Urinary bladder (tissue), 4 donors: ENCODE results near the gene CACNA1C. TPM values are rescaled to one million over a fixed set of nuclear protein-coding genes. Genes with fewer than 3 reads are reported as not detected.

Experiments
- DNase-seq: peaks from one replicate; pipeline ENCODE4 v3.0.0-alpha.2; 2015; ENCODE audit errors: extremely low spot score
- H3K27ac ChIP-seq: one replicate; pipeline ENCODE4 v1.5.1; 2013; ENCODE audit warnings: low read depth, mild to moderate bottlenecking, moderate library complexity
- H3K36me3 ChIP-seq: one replicate; pipeline ENCODE4 v1.6.1; 2013; ENCODE audit warnings: mild to moderate bottlenecking, moderate library complexity; ENCODE audit not compliant: insufficient read depth
- H3K4me1 ChIP-seq: one replicate; pipeline ENCODE4 v1.6.1; 2013; ENCODE audit warnings: mild to moderate bottlenecking, moderate library complexity; ENCODE audit not compliant: insufficient read depth
- H3K4me3 ChIP-seq: one replicate; pipeline ENCODE4 v1.5.1; 2013; ENCODE audit warnings: low read depth, low read length
- WGBS: extraction: QIAGEN DNeasy Blood & Tissue Kit; methylation state at CpG from one replicate; pipeline ENCODE4 v1.1.7; 2013; 5-methylcytosine and 5-hydroxymethylcytosine counted together
- polyA plus RNA-seq: library from polyadenylated mRNA; stranded (reverse); fragments of 200-250 nt; gene quantifications from one replicate; pipeline ENCODE4 v1.2.3, GENCODE V29; 2013
- total RNA-seq: library from RNA; depleted of rRNA; stranded (reverse); fragments of >200 nt; gene quantifications from one replicate; pipeline ENCODE4 v1.2.3, GENCODE V29; 2014
- donor health status: healthy with polysubstance abuse.
- donor health status: healthy.

The CACNA1C gene
- total and polyA plus RNA-seq, 2 donors: 25.7 to 34.5 TPM

DNA sequence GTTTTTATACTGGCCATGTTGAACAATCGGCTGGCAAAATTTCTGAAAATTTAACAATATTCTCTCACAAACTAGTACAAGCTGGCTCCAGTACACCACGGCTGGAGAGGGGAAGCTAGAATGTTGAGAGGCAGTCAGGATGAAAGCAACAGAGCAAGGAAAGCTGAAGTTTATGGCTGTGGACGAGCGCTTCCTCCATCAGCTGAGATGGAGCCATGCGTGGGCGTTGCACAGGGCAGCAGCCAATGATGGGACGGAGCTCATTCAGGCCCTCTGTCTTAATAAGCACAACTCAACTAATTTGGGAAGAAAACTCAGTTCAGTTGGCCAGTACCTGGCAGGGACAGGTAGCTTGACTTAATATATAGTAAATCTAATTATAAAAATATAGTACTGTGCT is 34.4 kb upstream of the CACNA1C start:
- Histone ChIP-seq H3K4me3 (no peak overlapping the region), H3K27ac (no peak overlapping the region)
- WGBS: 82% methylated on average over 7 of the region's 7 CpGs

DNA sequence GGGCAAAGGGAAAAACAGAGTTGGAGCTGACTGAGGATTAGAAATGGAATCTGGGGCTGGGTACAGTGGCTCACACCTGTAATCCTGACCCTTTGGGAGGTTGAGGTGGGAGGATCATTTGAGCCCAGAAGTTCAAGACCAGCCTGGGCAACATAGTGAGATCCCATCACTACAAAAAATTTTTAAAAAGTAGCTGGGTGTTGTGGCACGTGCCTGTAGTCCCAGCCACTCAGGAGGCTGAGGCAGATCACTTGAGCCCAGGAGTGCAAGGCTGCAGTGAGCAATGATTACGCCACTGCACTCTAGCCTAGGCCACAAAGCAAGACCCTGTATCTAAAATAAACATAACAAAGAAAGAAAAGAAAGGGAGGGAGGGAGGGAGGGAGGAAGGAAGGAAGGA is 33.7 kb upstream of the CACNA1C start:
- no peak overlapping the region for H3K27ac ChIP-seq
- no peak for DNase-seq
- H3K36me3 ChIP-seq: no peaks in the 10 kb centered on the region
- 93% methylated on average over 2 of the region's 2 CpGs for WGBS
- no peaks in the 10 kb centered on the region for H3K4me1 ChIP-seq
- no peak overlapping the region for H3K4me3 ChIP-seq

More for the DNA sequence above, 34.4 kb upstream of the CACNA1C start:
- no peak for DNase-seq
- Histone ChIP-seq H3K36me3 (no peaks in the 10 kb centered on the region), H3K4me1 (no peaks in the 10 kb centered on the region)

DNA sequence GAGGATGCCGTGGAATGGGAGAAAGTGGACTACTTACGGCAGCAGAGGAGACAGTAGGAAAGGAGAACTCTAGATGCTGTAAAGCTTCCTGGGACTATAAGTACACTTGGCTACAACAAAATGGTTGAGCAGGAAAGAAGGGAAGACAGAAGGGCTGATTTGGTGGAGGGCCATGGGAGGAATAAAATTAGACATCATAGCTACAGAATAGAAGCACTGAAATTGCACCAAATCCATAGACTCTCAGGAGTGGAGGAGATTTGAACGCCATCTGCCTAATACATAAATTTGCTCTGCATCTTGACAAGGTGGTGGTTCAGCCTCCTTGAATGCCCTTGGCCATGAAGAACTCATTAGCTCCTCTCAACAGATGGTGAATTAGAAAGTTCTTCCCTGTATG is 32.3 kb upstream of the CACNA1C start:
- Histone ChIP-seq H3K27ac (no peak overlapping the region), H3K36me3 (no peaks in the 10 kb centered on the region)

DNA sequence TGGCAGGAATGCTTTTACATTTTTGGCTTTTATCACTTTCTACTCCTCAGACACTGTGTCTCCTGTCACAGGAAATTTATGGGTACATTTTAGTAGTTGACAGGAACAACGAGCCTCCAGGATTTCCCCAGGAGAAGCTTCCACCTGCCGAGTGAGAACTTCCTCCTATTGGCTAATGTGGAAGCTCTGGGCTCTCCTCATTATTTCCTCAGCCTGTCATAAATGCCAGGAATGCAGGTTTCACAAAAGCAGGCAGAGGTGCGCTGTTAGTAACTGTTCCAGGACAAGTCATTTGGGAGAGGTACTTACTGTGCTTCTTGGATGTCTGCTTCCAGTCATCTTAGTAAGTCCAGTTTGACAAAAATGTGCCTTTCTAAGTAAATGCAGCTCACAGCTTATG is 29.4 kb upstream of the CACNA1C start:
- no peaks in the 10 kb centered on the region for H3K36me3 ChIP-seq
- WGBS: 41% methylated on average over 3 of the region's 3 CpGs
- H3K4me3 ChIP-seq: no peak overlapping the region
- H3K4me1 ChIP-seq: no peaks in the 10 kb centered on the region
- H3K27ac ChIP-seq: no peak overlapping the region
- DNase-seq: no peak

More for the DNA sequence above, 32.3 kb upstream of the CACNA1C start:
- 95% methylated on average over 3 of the region's 3 CpGs for WGBS
- Histone ChIP-seq H3K4me3 (no peak overlapping the region), H3K4me1 (no peaks in the 10 kb centered on the region)
- DNase-seq: no peak

DNA sequence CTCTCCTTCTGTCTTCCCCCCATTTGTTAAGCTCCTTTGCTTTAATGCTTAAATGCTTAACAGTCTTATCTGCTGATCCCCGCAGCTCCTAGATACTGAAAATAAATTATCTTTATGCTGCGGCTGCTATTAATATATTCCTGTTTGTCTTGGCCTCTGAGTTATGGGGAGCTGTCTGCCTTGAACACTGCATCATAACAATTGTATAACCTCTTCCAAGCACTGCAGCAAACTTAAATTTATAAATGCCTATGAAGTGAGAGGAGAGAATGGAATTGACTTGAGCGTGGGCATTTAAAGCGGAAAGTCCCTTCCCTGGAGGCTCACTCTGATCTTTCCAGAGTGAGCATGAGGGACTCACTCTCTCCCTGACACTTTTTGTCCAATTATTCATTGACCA is 25.4 kb upstream of the CACNA1C start:
- H3K36me3 ChIP-seq: no peaks in the 10 kb centered on the region
- no peak for DNase-seq
- no peak overlapping the region for H3K4me3 ChIP-seq
- 38% methylated on average over 4 of the region's 4 CpGs for WGBS
- H3K4me1 ChIP-seq: no peaks in the 10 kb centered on the region
- no peak overlapping the region for H3K27ac ChIP-seq

DNA sequence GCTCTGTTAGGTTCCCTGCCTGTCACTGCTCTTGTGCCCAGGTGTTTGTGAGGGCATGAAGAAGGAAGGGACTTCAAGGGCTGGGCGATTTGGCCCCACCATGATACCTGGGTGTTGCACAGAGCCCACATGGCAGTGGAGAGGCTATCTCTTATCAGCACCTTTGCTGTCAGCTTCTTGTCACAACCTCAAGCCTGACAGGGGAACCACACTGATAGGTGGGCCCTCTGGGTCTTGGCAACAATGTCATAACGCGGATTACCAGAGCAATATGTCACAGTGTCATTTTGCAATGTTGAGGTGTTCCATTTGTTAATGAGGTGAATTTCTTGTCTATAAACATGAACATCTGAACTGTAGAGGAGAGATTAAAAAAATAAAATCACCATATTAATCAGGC is 22.9 kb upstream of the CACNA1C start:
- no peak overlapping the region for H3K27ac ChIP-seq
- WGBS: 98% methylated on average over 3 of the region's 3 CpGs
- H3K4me1 ChIP-seq: no peaks in the 10 kb centered on the region
- DNase-seq: no peak
- H3K4me3 ChIP-seq: no peak overlapping the region
- no peaks in the 10 kb centered on the region for H3K36me3 ChIP-seq

DNA sequence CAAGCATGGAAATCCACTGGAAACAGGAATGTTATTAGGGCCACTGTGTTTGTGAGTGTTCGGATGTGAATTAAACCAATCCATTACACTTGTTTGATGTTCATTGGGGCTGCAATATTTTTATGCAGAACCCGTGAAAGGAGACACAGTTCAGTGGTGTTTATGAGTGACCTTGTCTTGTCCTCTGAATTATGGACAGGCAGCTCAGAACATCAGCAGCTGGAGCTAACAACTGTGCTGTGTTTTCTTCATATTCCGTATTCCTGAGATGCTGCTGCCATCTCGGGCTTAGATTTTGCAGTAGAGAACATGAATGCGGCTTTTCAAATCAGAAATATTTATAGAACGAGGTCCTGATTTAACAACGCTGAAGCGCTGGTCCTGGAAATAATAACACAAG is 20.3 kb upstream of the CACNA1C start:
- no peaks in the 10 kb centered on the region for H3K4me1 ChIP-seq
- DNase-seq: no peak
- H3K4me3 ChIP-seq: no peak overlapping the region
- 31% methylated on average over 8 of the region's 8 CpGs for WGBS
- no peak overlapping the region for H3K27ac ChIP-seq
- H3K36me3 ChIP-seq: no peaks in the 10 kb centered on the region

DNA sequence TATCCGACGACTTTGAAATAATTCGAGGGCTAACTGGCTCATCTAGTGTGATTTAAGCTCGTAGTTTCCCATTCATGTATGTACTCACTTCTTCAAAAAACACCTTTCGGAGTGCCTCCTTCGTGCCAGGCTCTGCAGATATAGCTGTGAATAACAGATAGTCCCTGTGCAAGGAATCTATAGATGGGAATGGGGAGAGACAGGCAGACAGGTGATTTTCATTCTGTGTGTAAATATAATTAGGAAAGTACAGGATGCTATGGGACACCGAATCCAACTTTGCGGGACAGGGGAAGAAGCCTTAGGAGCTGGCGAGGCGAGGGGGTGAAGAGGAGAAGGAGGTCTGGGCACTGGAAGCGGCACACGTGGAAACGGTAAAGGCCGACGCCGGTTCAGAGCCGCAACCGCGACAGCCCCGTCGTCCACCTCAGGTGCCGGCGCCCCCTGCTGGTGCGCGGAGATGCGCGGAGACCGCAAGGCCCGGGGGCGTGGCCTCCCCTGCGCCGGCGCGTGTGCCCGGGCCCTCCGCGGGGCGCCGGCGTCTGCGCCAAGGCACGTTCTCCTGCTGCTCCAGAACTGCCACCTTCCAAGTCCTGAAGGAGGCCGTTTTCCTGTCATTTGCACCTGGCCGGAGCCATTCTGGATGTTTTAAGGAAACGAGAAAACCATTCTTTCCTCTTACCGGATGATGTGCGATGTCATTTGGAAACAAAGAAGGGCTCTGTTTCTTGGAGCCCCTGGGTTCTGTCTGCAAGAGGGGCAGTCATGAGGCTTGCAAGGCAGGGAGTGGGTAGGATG is 18.0 kb upstream of the CACNA1C start:
- H3K36me3 ChIP-seq: no peaks in the 10 kb centered on the region
- no peaks in the 10 kb centered on the region for H3K4me1 ChIP-seq
- WGBS: 13% methylated on average over 47 of the region's 47 CpGs
- no peak overlapping the region for H3K27ac ChIP-seq
- H3K4me3 ChIP-seq: no peak overlapping the region
- no peak for DNase-seq

DNA sequence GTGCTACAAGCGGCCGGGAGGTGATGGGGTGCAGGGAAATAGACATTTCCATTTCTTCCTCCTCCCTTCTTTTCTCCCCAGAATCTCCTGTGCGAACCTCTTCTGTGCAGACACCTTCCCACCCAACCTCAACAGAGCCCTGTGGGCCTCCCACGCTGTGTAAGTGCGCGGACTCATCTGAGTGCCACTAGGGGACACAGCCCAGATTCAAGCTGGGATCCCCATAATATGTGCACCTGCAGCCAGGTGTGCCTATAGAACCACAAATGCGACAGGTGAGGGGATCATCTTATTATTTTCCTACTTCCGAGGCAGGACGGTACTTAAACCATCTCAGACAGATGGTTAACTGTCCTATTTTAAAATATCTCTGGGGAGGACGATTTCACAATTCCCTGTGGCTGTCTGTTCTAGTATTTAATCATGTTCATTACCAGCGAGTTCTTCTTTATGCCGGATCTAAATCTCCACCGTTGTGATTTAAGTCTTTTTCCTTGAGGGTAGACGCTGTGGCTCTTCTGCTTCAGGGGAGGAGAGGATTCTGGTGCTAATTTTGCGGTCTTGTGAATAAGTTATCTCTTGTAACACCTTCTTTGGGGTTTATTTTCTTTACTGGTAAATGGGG is 17.2 kb upstream of the CACNA1C start:
- DNase-seq: no peak
- WGBS: 67% methylated on average over 15 of the region's 15 CpGs
- H3K4me3 ChIP-seq: no peak overlapping the region
- no peaks in the 10 kb centered on the region for H3K4me1 ChIP-seq
- no peak overlapping the region for H3K27ac ChIP-seq
- H3K36me3 ChIP-seq: no peaks in the 10 kb centered on the region

DNA sequence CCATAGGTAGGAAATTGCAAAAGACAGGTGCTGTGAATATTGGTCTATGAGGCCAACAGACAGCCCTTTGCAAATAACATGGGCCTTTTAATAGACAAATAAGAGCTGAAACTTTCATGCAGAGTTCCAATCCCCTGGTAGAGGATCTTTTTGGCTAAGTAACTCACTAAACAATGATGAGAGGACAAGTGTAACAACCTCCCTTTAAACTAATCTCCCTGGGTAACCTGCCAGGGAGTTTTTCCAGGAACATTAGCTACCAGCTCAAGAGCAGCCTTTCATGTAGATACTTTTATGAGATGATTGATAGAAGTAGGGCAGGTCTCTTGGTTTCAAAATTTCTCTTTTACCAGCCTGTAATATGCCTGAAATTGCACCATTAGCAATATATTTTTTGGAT is 13.8 kb upstream of the CACNA1C start:
- no peaks in the 10 kb centered on the region for H3K4me1 ChIP-seq
- no peak for DNase-seq
- no peak overlapping the region for H3K27ac ChIP-seq
- no peak overlapping the region for H3K4me3 ChIP-seq
- no peaks in the 10 kb centered on the region for H3K36me3 ChIP-seq

DNA sequence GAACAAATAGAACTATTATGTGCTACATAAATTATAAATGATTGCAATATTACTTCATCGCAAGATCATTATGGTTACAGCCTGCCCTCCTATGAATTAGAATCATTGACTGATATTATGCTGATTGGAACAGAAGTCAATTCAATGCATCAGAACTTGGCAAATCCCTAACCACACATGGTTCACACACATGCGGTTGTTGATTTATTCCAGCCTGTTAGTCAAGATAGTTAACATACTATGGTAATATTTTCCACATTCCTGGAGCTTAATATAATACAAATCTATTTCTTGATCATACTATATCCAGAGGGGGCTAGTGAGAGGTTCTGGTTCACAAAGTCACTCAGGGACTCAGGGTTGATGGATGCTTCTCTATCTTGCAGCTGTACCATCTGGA is 9.7 kb upstream of the CACNA1C start:
- DNase-seq: no peak
- Histone ChIP-seq H3K4me1 (no peaks in the 10 kb centered on the region), H3K36me3 (no peaks in the 10 kb centered on the region), H3K27ac (no peak overlapping the region), H3K4me3 (no peak overlapping the region)
- WGBS: 90% methylated on average over 2 of the region's 2 CpGs

DNA sequence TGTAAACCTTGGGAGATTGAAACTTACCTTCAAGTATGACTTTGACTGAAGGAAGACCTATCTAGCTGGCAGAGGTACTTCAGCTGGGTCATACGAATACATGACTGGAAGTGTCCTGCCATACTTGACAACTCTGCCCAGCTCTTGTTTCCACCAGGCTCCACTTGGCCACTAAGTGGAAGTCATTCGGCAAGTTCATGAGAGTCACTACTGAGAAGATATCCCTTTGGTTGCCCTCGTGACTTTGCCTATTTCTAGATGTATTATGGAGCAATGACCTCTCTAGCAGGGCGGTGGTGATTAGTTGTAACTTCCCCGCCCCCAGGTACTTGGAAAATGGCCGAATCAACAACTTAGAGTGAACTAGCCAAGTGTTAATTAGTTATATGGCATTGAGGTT is 8.6 kb upstream of the CACNA1C start:
- 90% methylated on average over 6 of the region's 6 CpGs for WGBS
- no peak overlapping the region for H3K4me3 ChIP-seq
- H3K4me1 ChIP-seq: no peaks in the 10 kb centered on the region
- H3K36me3 ChIP-seq: no peaks in the 10 kb centered on the region
- H3K27ac ChIP-seq: no peak overlapping the region
- DNase-seq: no peak

DNA sequence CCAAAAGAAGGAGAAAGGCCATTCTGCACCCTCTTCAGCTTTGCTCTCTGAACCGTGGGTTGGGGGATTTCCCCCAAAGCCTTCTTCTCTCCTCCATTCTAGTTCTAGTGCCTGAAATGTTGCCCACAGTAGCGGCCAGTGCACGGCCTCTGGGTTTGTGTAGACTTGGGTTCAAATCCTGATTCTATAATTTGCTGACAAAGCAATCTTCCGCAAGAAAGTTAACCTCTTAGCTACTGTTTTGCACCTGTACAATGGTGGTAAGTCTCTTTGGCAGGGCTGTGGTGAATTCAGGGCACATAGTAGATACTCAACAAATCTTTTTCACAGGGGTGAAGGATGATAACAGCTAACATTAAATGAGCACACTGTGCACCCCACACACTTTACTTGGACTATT is 5.8 kb upstream of the CACNA1C start:
- H3K4me1 ChIP-seq: no peaks in the 10 kb centered on the region
- WGBS: 88% methylated on average over 4 of the region's 4 CpGs
- H3K27ac ChIP-seq: no peak overlapping the region
- no peak overlapping the region for H3K4me3 ChIP-seq
- no peaks in the 10 kb centered on the region for H3K36me3 ChIP-seq
- DNase-seq: no peak

DNA sequence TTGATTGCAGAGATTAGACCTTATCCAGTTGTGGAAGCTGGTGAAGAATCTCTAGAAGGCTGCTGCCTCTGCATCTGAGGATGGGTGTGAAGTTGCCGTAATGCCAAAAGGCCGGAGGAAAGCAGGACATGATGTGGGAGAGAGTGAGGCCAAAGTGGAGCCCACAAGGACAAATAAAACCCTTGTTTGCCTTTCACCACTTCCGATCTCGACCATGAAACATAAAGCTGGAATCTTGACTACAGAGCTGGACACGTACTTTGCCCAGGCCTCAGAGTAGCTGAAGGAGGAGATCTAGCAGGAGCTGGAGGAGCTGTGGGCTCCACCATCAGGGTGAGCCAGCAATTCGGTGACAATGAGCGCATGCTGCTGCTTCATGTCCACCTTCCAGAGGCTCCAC is 5.0 kb upstream of the CACNA1C start:
- no peak for DNase-seq
- WGBS: 93% methylated on average over 7 of the region's 7 CpGs
- no peak overlapping the region for H3K4me3 ChIP-seq
- H3K27ac ChIP-seq: no peak overlapping the region
- H3K4me1 ChIP-seq: no peaks in the 10 kb centered on the region
- no peaks in the 10 kb centered on the region for H3K36me3 ChIP-seq
